Hematopoietic multipotent progenitor cell treated with erythropoietin and hydrocortisone succinate and interleukin-3 and kit ligand, for 8 days (in vitro differentiated cells): Measurements from ENCODE around the gene HS6ST1.

Experiments used
- DNase-seq: peaks from one replicate; pipeline ENCODE4 v3.0.0-alpha.2; 2015

The HS6ST1 gene

GRCh38 chr2:128310094-128310716 lies 8.5 kb downstream of the HS6ST1 start:
- no peak for DNase-seq

GRCh38 chr2:128309280-128310093 lies 9.2 kb downstream of the HS6ST1 start:
- DNase-seq: no peak

GRCh38 chr2:128308889-128309279 lies 9.8 kb downstream of the HS6ST1 start:
- no peak for DNase-seq

GRCh38 chr2:128308284-128308731 lies 10.4 kb downstream of the HS6ST1 start:
- DNase-seq: no peak

GRCh38 chr2:128307595-128307994 lies 11.1 kb downstream of the HS6ST1 start:
- DNase-seq: no peak

- DNase-seq: no peak
These were observed 11.7 kb downstream of the HS6ST1 start for GRCh38 chr2:128306931-128307460.

- no peak for DNase-seq
These were observed 12.4 kb downstream of the HS6ST1 start for GRCh38 chr2:128306081-128306930.

GRCh38 chr2:128305555-128306080 lies 13.1 kb downstream of the HS6ST1 start:
- no peak for DNase-seq

GRCh38 chr2:128304715-128305554 lies 13.7 kb downstream of the HS6ST1 start:
- DNase-seq: peak; percentile 46

- no peak for DNase-seq
These were observed 14.3 kb downstream of the HS6ST1 start for GRCh38 chr2:128304330-128304714.

- no peak for DNase-seq
These were observed 14.8 kb downstream of the HS6ST1 start for GRCh38 chr2:128303911-128304310.

GRCh38 chr2:128303095-128303791 lies 15.4 kb downstream of the HS6ST1 start:
- DNase-seq: no peak

- DNase-seq: no peak
These were observed 16.0 kb downstream of the HS6ST1 start for GRCh38 chr2:128302744-128303067.

- no peak for DNase-seq
These were observed 16.5 kb downstream of the HS6ST1 start for GRCh38 chr2:128302011-128302743.

GRCh38 chr2:128301501-128301966 lies 17.1 kb downstream of the HS6ST1 start:
- DNase-seq: no peak

- DNase-seq: no peak
These were observed 17.6 kb downstream of the HS6ST1 start for GRCh38 chr2:128301021-128301420.

GRCh38 chr2:128300151-128301020 lies 18.3 kb downstream of the HS6ST1 start:
- no peak for DNase-seq

GRCh38 chr2:128299628-128300027 lies 19.0 kb downstream of the HS6ST1 start:
- DNase-seq: no peak

- no peak for DNase-seq
These were observed 19.7 kb downstream of the HS6ST1 start for GRCh38 chr2:128298846-128299507.
